Glomerular visceral epithelial cell (primary cell): ENCODE results near the gene MRPL18.
"Not testable (repeated sequence)": the region's sequence is repeated elsewhere in the genome, so short reads cannot be mapped to it uniquely, and the experiment has no call there.

Source experiments
- DNase-seq: peaks from one replicate; pipeline ENCODE4 v3.0.0-alpha.2; 2016; ENCODE audit errors: extremely low spot score

MRPL18 gene

GRCh38 chr6:159816775-159817174 is 26.5 kb downstream of the MRPL18 start:
- DNase-seq = not testable (repeated sequence)

- no peak for DNase-seq
Measured at GRCh38 chr6:159817951-159818739, 27.9 kb downstream of the MRPL18 start.

- DNase-seq = no peak
Measured at GRCh38 chr6:159819098-159819497, 28.8 kb downstream of the MRPL18 start.

GRCh38 chr6:159819932-159820640 is 29.8 kb downstream of the MRPL18 start:
- DNase-seq = no peak

GRCh38 chr6:159821122-159821521 is 30.9 kb downstream of the MRPL18 start:
- no peak for DNase-seq

GRCh38 chr6:159821726-159822125 is 31.5 kb downstream of the MRPL18 start:
- no peak for DNase-seq

GRCh38 chr6:159823953-159824352 is 33.7 kb downstream of the MRPL18 start:
- DNase-seq = no peak

GRCh38 chr6:159824690-159825089 is 34.4 kb downstream of the MRPL18 start:
- DNase-seq = not testable (repeated sequence)

- DNase-seq = no peak
Measured at GRCh38 chr6:159826004-159826403, 35.7 kb downstream of the MRPL18 start.

- DNase-seq = no peak
Measured at GRCh38 chr6:159826968-159827647, 36.8 kb downstream of the MRPL18 start.

- no peak for DNase-seq
Measured at GRCh38 chr6:159828074-159828473, 37.8 kb downstream of the MRPL18 start.

GRCh38 chr6:159829526-159829925 is 39.3 kb downstream of the MRPL18 start:
- DNase-seq = no peak

- DNase-seq = no peak
Measured at GRCh38 chr6:159830501-159831372, 40.5 kb downstream of the MRPL18 start.

GRCh38 chr6:159831373-159831679 is 41.1 kb downstream of the MRPL18 start:
- DNase-seq = no peak

GRCh38 chr6:159832946-159833345 is 42.7 kb downstream of the MRPL18 start:
- DNase-seq = no peak

- DNase-seq = no peak
Measured at GRCh38 chr6:159833556-159833955, 43.3 kb downstream of the MRPL18 start.

- no peak for DNase-seq
Measured at GRCh38 chr6:159833997-159834603, 43.8 kb downstream of the MRPL18 start.

- no peak for DNase-seq
Measured at GRCh38 chr6:159836718-159837490, 46.6 kb downstream of the MRPL18 start.

- no peak for DNase-seq
Measured at GRCh38 chr6:159837511-159837910, 47.2 kb downstream of the MRPL18 start.

GRCh38 chr6:159838020-159838744 is 47.9 kb downstream of the MRPL18 start:
- DNase-seq = no peak
